Spleen (tissue), 7 donors: ENCODE results near the gene ENO2.

Experiments
- CTCF ChIP-seq, 11 experiments: fragments of 200-600 bp in 7 of 11; fragments of 450-650 bp in 4 of 11; sonication (generic) in 4 of 11; IDR thresholded peaks in 8 of 11; conservative IDR thresholded peaks in 3 of 11; 1 replicate in 7 of 11; 2 replicates in 4 of 11; pipeline versions ENCODE4 v1.4.0 to v1.8.0; 2016 to 2021; ENCODE audit warnings: antibody characterized with exemption in 11 of 11, inconsistent platforms in 4 of 11, mild to moderate bottlenecking in 1 of 11
- POLR2A ChIP-seq, 3 donors: fragments of 450-650 bp; IDR thresholded peaks; one replicate each; pipeline ENCODE4 v1.5.1; 2017; ENCODE audit warnings: antibody characterized with exemption in 3 of 3, mild to moderate bottlenecking in 1 of 3
- POLR2AphosphoS5 ChIP-seq, 3 donors: sonication (generic); formaldehyde crosslinking; IDR thresholded peaks; one replicate each; pipeline ENCODE4 v1.5.1; 2017; ENCODE audit warnings: antibody characterized with exemption in 3 of 3
- donor health status: DM: no; HTN: no; CAD: no; lungs with moderate emphysema.
- donor health status: DM: no; HTN: no; CAD: no.
- donor health status: DM: no; HTN: no; CAD: no.

- TF ChIP-seq CTCF (IDR thresholded peaks at IDR 0.05 in 8 of 11, conservative IDR thresholded peaks at IDR 0.05 in 3 of 11) (no peak), POLR2A (IDR thresholded peaks at IDR 0.05) (no peak), POLR2AphosphoS5 (IDR thresholded peaks at IDR 0.05) (no peak)
Observed at GRCh38 chr12:6923851-6924250, 9.5 kb downstream of the ENO2 start.
